Endothelial cell of umbilical vein (primary cell): Measurements from ENCODE around the gene EEF1AKMT1. TPM values are rescaled to one million over a fixed set of nuclear protein-coding genes. Genes with fewer than 3 reads are reported as not detected.

Experiments
- BruUV-seq: library from RNA; stranded (reverse); fragments of 400-500 nt; replicated peaks from 2 replicates; lab custom pipeline; 2021; lab: Mats Ljungman, UMichigan
- CTCF ChIA-PET: fragments of 300-600, 350-600 bp; sonication (Branson Sonifier 250); formaldehyde crosslinking; loops from one replicate; lab custom pipeline; 2021; ENCODE audit warnings: antibody characterized with exemption, inconsistent platforms; lab: Charles Lee
- POLR2A ChIA-PET: fragments of 300-600, 350-600 bp; sonication (Branson Sonifier 250); formaldehyde crosslinking; loops from one replicate; lab custom pipeline; 2021; ENCODE audit warnings: antibody characterized with exemption, inconsistent platforms; lab: Charles Lee
- DNase-seq: peaks from one replicate; pipeline ENCODE4 v3.0.0-alpha.2; 2011; ENCODE audit warnings: low read depth, low spot score
- FAIRE-seq: peaks from 2 replicates; lab custom pipeline; 2011; peaks lifted over from hg19 to GRCh38; lab: Jason Lieb, UNC
- H2AFZ ChIP-seq: 2 replicates; pipeline ENCODE4 v1.6.0; 2012; ENCODE audit warnings: low read depth, low read length, control low read depth, inconsistent platforms
- H3K27ac ChIP-seq: 2 replicates; pipeline ENCODE4 v1.5.1; 2011; ENCODE audit warnings: low read depth, mild to moderate bottlenecking, control low read depth, low read length, moderate library complexity; ENCODE audit not compliant: insufficient read depth
- H3K27me3 ChIP-seq, 2 experiments: 2 replicates each; pipeline versions ENCODE4 v1.6.0 to v1.6.1; 2011; ENCODE audit warnings: low read length in 2 of 2, mixed read lengths in 1 of 2; ENCODE audit not compliant: control insufficient read depth in 2 of 2, insufficient read depth in 2 of 2
- H3K36me3 ChIP-seq, 2 experiments: 2 replicates in 1 of 2; 3 replicates in 1 of 2; pipeline ENCODE4 v1.5.1; 2011; ENCODE audit warnings: low read length in 2 of 2, mild to moderate bottlenecking in 1 of 2, moderate library complexity in 1 of 2; ENCODE audit not compliant: control insufficient read depth in 2 of 2, insufficient read depth in 2 of 2; ENCODE audit errors: extremely low read depth in 1 of 2
- H3K4me1 ChIP-seq: 3 replicates; pipeline ENCODE4 v1.5.1; 2011; ENCODE audit warnings: mild to moderate bottlenecking, low read length; ENCODE audit not compliant: control insufficient read depth, insufficient read depth; ENCODE audit errors: extremely low read depth
- H3K4me2 ChIP-seq: 2 replicates; pipeline ENCODE4 v1.6.1; 2011; ENCODE audit warnings: low read length, control low read depth, mixed read lengths; ENCODE audit not compliant: insufficient read depth
- H3K4me3 ChIP-seq, 3 experiments: fragments of 200-600 bp in 1 of 3; sonication (generic), shearing (Covaris generic) in 1 of 3; replicated peaks in 1 of 3; 2 replicates each; pipeline ENCODE4 v1.5.1; 2011 to 2016; ENCODE audit warnings: control low read depth in 3 of 3, low read length in 3 of 3, mild to moderate bottlenecking in 2 of 3, inconsistent platforms in 1 of 3, low read depth in 1 of 3, moderate library complexity in 1 of 3; ENCODE audit not compliant: insufficient read depth in 1 of 3
- H3K79me2 ChIP-seq: 2 replicates; pipeline ENCODE4 v1.6.0; 2012; ENCODE audit warnings: low read length, inconsistent platforms; ENCODE audit not compliant: control insufficient read depth, insufficient read depth
- H3K9ac ChIP-seq: replicated peaks from 2 replicates; pipeline ENCODE3; 2011; ENCODE audit warnings: low read length, control low read depth; ENCODE audit not compliant: insufficient read depth; ENCODE audit errors: extremely low read depth
- H3K9me1 ChIP-seq: replicated peaks from 3 replicates; pipeline ENCODE4 v1.6.0; 2011; ENCODE audit warnings: mild to moderate bottlenecking, low read length; ENCODE audit not compliant: control insufficient read depth, insufficient read depth; ENCODE audit errors: extremely low read depth
- H3K9me3 ChIP-seq: replicated peaks from 2 replicates; pipeline ENCODE4 v1.5.1; 2012; ENCODE audit warnings: low read length, inconsistent platforms; ENCODE audit not compliant: control insufficient read depth, insufficient read depth
- H4K20me1 ChIP-seq: replicated peaks from 2 replicates; pipeline ENCODE3; 2011; ENCODE audit warnings: mild to moderate bottlenecking, low read length; ENCODE audit not compliant: control insufficient read depth, insufficient read depth; ENCODE audit errors: extremely low read depth
- CTCF ChIP-seq, 2 donors: IDR thresholded peaks; 1 replicate in 1 of 2; 2 replicates in 1 of 2; pipeline ENCODE4 v1.5.1; 2011; ENCODE audit warnings: low read length in 2 of 2, mild to moderate bottlenecking in 2 of 2, moderate library complexity in 2 of 2, control low read depth in 1 of 2, inconsistent platforms in 1 of 2, low read depth in 1 of 2; ENCODE audit not compliant: insufficient read depth in 1 of 2; ENCODE audit errors: extremely low read depth in 1 of 2
- EZH2 ChIP-seq: IDR thresholded peaks from 2 replicates; pipeline ENCODE4 v1.6.1; 2012; ENCODE audit warnings: borderline replicate concordance, low read depth, mild to moderate bottlenecking, moderate library complexity, low read length, inconsistent platforms; ENCODE audit not compliant: severe bottlenecking
- FOS ChIP-seq: IDR thresholded peaks from 2 replicates; pipeline ENCODE4 v1.6.1; 2011; ENCODE audit warnings: mild to moderate bottlenecking, low read length, moderate library complexity, borderline replicate concordance; ENCODE audit not compliant: insufficient read depth
- GATA2 ChIP-seq: IDR thresholded peaks from 2 replicates; pipeline ENCODE4 v1.7.0; 2011; ENCODE audit warnings: low read depth, mild to moderate bottlenecking, moderate library complexity, mixed read lengths, low read length; ENCODE audit not compliant: insufficient read length, insufficient read depth
- JUN ChIP-seq: IDR thresholded peaks from 2 replicates; pipeline ENCODE4 v1.6.1; 2011; ENCODE audit warnings: borderline replicate concordance, low read depth; ENCODE audit not compliant: insufficient read length, insufficient read depth
- MAX ChIP-seq: IDR thresholded peaks from 2 replicates; pipeline ENCODE4 v1.6.1; 2011; ENCODE audit not compliant: insufficient read depth, insufficient read length
- MYC ChIP-seq: IDR thresholded peaks from one replicate; pipeline ENCODE4 v1.6.1; 2011; ENCODE audit warnings: mild to moderate bottlenecking, low read depth, low read length
- POLR2A ChIP-seq: IDR thresholded peaks from 2 replicates; pipeline ENCODE4 v1.6.1; 2012; ENCODE audit warnings: low read depth, mild to moderate bottlenecking, control low read depth, low read length
- POLR2AphosphoS5 ChIP-seq: IDR thresholded peaks from 2 replicates; pipeline ENCODE4 v1.6.1; 2012; ENCODE audit warnings: low read depth, mild to moderate bottlenecking, control low read depth, low read length, moderate library complexity; ENCODE audit not compliant: insufficient read depth
- dilution Hi-C: fragments of 300-500 bp; cut with MboI; formaldehyde crosslinking; loops from one replicate; pipeline ENCODE4 v1.15.0; 2019; ENCODE audit warnings: low sequenced_read_pairs; ENCODE audit not compliant: extremely low pct_ligation_motif_present
- intact Hi-C: fragments of 100-400 bp; cut with micrococcal nuclease; formaldehyde crosslinking; loops from one replicate; pipeline ENCODE4 v1.10.0; 2022
- polyA plus RNA-seq, 4 experiments: library from polyadenylated mRNA; depleted of rRNA in 3 of 4; stranded (reverse) in 3 of 4; unstranded in 1 of 4; fragments of >200 nt; gene quantifications; 2 replicates each; pipeline versions ENCODE4 v1.2.1 to v1.2.3, GENCODE V29; 2011 to 2012; ENCODE audit warnings: missing spikeins in 1 of 4
- total RNA-seq: library from RNA; stranded (reverse); gene quantifications from 2 replicates; pipeline ENCODE4 v1.2.3, GENCODE V29; 2021

EEF1AKMT1 gene
- total and polyA plus RNA-seq, 2 donors (not counting 3 experiments of a cell fraction or from before 2014, with no cell fraction given), result 9.0 to 11.1 TPM

GRCh38 chr13:20706661-20707060 lies 67.1 kb downstream of the EEF1AKMT1 start:
- DNase-seq, result no peak
- Histone ChIP-seq H3K4me1 (peaks cover 18% of the 10 kb centered on the region), H3K36me3 (no peaks in the 10 kb centered on the region), H3K4me2 (no peak overlapping the region), H3K9me1 (no peaks in the 10 kb centered on the region), H3K27me3 (no peaks in the 10 kb centered on the region), H4K20me1 (no peaks in the 10 kb centered on the region), H3K9ac (no peak overlapping the region), H3K9me3 (no peaks in the 10 kb centered on the region), H3K4me3 (no peak overlapping the region), H3K27ac (no peak overlapping the region), H2AFZ (no peak overlapping the region), H3K79me2 (no peaks in the 10 kb centered on the region)
- CTCF ChIA-PET, result interaction anchor here (1.3 to 9.5 kb wide), 3 partner anchors 121 to 218 kb away, joined by 3 to 92 read pairs (median 25); no protein-coding TSS in a partner anchor
- POLR2A ChIA-PET, result no interaction called here
- no TSS peak for BruUV-seq
- TF ChIP-seq POLR2AphosphoS5 (no peak), GATA2 (no peak), MYC (no peak), FOS (no peak), JUN (no peak), MAX (no peak), EZH2 (no peak), CTCF (IDR thresholded peaks at IDR 0.05; ENCODE audit: extremely low read depth in 1 of 2, insufficient read depth in 1 of 2, low read depth in 1 of 2, low read length in 2 of 2) (no peak), POLR2A (no peak)
- no peak for FAIRE-seq
- intact Hi-C loops, result loop anchor here (10.0 kb wide), 1 partner anchor 182 kb away; the partner anchor contains the start of gene CRYL1
- dilution Hi-C loops, result no loop called here
